Measurements from ENCODE around the gene DNAI1.

The DNAI1 gene

GRCh38 chr9:34546834-34547827 is 88.5 kb downstream of the DNAI1 start:
- peak; percentile 70 for DNase-seq

- no peak for DNase-seq
Observed at GRCh38 chr9:34547960-34548611, 89.5 kb downstream of the DNAI1 start.

GRCh38 chr9:34549407-34549732 is 90.8 kb downstream of the DNAI1 start:
- DNase-seq = no peak

- DNase-seq = no peak
Observed at GRCh38 chr9:34550016-34550680, 91.5 kb downstream of the DNAI1 start.

- DNase-seq = no peak
Observed at GRCh38 chr9:34550681-34551270, 92.2 kb downstream of the DNAI1 start.

DNA sequence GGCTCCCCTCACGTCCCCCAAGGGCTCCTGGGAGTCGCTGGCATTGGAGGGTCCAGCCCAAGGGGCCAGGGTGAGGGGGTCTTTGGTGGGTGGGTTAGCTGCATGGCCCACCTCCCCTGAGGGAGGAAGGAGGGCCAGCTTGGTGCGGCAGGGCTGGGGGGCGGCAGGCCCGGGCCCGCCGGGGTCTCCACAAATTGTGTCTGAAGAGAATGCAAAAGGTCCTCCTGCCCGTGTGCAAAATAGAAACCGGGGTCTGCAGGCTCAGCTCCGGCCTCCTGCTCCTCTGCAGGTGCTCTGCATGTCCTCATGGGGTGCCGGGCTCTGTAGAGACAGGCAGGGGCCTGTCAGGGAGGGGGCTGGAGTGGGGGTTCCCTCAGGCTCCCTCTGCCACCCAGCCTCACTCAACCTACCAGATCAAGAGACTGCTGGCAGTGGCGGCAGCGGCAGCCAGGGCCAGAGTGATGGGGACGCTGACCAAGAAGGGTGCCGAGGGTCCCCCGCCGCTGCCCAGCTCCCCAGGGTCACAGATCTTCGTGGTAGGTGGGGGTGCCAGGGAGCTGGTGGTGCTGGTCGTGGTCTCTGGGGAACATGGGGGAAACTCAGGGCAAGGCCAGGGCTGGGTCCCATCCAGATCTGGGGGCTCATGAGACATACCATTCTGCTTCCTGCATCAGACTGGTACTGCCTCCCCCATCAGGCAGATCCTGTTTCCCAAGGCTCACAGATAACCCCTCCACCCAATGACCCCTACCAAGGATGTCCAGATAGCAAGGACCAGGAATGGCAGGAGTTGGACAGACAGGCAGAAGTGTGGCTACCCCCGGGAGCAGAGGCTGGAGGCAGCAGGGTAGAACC is 93.4 kb downstream of the DNAI1 start:
- DNase-seq = no peak

GRCh38 chr9:34552606-34552981 is 94.0 kb downstream of the DNAI1 start:
- no peak for DNase-seq

DNA sequence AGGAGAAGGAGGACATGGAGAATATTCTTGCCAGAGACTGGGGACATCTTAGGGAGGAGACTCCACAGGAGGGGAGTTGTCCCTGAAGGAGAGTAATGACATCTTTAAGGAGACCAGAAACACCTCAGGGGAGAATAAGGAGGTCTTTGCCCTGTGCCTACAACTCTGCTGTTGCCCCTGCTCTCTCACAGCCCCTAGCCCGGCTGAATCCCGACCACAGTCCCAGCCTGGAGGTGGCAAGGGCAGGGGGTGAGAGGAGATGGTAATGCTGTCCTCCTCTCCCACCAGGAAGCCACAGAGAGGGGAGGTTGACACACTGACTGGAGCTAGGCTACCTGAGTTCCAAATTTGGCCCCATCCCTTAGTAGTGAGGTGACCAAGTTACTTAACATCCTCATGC is 94.4 kb downstream of the DNAI1 start:
- no peak for DNase-seq

GRCh38 chr9:34553511-34554021 is 95.0 kb downstream of the DNAI1 start:
- no peak for DNase-seq

DNA sequence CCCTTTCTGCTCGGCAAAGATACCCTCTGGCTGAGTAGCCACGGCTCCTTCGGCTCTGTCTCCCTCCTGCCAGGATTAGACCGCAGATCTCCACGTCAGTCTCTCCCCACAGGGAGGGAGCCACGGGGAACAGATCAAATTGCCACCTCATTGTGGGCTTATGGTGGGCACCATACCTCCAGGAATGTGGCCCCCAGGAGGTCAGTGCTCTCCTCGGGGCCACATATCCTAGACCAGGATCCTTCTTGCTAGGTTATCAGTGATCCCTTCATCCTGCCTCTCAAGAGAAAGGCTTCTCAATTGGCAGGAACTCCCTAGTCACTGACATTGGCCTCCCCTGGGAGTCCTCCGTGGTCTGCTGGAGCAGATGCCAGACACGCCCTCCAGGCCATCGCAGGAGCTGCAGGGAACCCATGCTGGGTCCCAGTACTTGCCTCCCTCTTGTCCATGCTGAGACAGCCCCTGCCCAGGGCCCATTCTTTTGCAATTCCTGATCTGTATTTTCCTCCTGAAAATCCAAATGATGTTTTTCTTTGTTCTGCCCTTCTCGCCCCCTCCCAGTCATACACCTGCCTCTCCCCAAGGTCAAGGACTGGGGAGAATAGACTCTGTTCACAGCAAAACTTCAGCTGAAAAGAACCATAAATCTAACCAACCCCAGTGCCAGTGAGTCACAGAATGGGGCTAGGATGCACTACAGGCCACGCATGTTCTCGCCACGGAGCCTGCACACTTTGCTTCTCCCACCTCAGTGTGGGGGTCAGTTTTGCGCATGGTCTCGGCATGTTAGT is 95.8 kb downstream of the DNAI1 start:
- no peak for DNase-seq

DNA sequence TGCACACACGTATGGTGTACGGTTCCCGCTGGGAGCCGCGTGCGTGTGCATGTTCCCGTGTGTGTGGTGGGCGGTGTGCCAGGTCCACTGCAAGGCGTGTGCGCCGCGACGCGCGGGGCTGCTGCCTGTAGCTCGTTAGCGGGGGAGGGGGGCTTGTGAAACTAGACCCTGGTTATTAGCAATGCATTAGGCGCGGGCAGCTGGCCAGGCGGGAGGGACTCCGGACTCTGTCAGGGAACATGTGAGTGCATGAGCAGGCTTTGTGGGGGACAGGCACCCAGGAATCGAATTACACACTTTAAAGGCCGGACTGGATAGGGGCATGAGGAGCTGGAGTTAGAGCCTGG is 96.4 kb downstream of the DNAI1 start:
- no peak for DNase-seq

DNA sequence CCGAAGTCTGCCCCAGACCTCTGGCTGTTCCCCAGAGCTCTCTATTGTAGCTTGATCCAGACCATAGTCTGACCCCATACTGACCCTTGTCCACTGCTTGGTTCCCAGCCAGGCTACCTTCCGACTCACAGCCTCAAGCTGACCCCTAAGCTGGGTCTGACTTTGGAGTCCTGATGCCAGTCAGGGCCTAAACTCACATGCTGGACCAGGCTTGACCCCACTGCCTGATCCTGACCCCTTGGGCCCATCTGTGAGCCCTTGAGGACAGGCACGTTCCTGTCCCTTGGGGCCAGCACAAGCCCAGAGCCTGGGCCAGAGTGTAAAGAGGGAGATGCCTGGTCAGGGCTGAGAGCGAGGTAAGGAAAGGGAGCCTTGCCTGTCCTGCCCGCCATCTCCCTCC is 96.9 kb downstream of the DNAI1 start:
- DNase-seq = no peak

DNA sequence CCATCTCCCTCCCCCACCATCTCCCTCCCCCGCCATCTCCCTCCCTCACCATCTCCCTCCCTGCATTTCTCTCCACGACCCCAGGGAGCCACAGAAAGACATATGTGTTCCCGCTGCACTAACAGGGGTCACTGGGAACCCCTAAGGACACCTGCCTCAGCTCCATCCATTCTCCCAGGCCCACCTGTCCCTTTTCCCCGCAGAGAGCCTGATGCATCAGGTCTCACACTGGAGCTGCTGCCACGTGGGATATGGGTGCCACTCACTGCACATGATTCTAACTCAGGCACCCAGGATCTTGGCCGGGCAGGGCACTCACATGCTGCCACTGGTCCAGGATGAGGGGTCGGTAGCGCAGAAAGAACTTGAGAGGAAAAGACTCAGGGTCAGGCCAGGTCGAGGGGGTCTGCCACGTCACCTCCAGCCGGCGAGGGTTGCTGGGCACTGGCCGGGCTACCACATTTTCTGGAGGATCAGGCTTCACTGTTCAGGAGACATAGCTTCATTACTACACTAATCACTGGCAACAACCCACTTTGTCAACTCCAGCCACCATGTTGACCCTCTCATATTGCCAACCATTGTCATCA is 97.4 kb downstream of the DNAI1 start:
- no peak for DNase-seq

DNA sequence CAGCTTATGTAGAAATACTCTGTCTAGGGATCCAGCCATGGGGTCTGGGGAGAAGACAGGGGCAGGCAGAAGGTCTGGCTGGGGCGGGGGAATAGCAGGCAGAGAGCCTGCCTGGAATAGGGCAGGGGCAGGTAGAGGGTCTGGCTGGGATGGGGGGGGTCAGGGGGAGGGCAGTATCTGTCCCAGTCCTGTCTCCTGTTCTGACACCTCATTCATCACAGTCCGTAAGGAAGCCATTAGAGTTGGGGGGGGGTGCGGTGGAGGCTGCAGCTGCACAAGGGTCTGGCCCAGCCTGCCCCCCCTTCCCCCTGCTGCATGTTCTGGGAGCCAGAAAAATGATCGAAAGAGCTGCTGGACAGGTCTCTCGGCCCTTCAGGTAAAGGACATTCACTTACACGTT is 98.3 kb downstream of the DNAI1 start:
- DNase-seq = no peak

DNA sequence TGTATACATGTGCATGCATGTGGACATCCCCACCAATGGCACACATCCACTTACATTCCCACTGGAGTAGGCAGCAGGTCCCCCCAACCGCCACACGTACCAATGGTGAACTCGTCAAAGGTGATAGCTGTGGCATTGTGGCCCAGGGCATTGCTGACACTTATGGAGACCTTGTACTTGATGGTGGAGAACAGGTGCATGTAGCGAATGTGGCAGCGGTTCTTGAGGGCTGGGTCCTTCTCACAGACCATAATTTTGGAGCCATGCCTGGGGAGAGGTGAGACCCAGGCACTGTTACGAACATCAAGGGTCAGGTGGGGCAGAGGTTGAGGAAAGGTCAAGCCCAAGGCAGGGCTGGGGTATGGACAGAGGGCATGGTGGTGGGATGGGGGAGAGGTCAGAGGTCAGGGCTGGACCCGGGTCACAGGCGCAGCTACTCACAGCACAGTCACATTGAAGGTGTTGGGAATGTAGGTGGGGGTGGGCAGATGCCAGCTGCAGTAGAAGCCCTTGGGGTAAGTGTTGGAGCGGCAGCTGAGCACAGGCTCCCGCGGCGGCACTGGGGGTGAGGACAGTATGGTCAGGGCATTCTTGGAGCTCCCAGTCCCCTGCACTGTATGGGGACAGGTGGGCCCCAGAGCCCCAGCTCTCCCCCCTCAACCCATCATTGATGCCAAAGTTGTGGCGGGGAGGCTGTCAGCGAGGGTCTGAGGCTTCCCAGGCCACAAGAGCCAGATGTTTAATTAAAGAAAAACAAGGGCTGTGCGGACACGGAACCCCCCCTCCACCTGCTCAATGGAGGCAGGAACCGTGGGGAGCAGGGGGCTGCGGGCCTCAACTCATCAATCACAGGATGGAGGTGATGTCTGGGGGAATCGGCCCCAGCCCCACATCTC is 99.1 kb downstream of the DNAI1 start:
- no peak for DNase-seq

GRCh38 chr9:34558364-34558763 is 99.8 kb downstream of the DNAI1 start:
- no peak for DNase-seq

DNA sequence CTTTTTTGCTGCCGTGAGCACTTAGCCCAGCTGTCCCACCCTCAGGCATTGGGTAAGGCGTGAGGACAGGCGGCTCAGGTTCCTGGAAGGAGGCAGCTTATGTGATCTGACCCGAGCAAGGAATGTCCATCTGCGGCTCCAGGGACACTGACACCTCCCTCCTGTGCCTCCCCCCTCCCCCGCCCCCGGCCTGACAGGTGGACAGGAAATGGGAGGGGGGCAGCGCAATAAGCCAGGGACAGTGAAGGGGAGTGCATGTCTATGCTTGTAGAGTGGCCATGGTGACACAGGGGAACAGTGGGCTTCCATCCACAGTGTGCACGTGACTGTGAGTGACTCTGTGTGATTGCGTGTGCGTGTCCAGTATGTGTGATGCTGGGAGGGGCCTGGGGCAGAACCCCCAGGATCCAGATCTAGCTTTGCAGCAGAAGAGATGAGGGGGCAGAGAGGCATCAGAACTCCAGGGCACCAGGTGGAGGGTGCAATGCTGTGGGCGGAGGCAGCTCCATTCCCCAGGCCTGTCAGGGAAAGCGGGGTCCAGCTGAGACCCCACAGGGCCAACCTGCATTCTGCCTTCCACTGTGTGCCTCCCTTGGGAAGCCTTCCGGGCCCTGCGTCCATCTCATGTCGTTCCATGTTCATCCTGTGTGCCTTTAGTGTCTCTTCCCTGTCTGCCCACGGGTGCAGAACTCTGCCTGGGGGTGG is 100.5 kb downstream of the DNAI1 start:
- DNase-seq = no peak

DNA sequence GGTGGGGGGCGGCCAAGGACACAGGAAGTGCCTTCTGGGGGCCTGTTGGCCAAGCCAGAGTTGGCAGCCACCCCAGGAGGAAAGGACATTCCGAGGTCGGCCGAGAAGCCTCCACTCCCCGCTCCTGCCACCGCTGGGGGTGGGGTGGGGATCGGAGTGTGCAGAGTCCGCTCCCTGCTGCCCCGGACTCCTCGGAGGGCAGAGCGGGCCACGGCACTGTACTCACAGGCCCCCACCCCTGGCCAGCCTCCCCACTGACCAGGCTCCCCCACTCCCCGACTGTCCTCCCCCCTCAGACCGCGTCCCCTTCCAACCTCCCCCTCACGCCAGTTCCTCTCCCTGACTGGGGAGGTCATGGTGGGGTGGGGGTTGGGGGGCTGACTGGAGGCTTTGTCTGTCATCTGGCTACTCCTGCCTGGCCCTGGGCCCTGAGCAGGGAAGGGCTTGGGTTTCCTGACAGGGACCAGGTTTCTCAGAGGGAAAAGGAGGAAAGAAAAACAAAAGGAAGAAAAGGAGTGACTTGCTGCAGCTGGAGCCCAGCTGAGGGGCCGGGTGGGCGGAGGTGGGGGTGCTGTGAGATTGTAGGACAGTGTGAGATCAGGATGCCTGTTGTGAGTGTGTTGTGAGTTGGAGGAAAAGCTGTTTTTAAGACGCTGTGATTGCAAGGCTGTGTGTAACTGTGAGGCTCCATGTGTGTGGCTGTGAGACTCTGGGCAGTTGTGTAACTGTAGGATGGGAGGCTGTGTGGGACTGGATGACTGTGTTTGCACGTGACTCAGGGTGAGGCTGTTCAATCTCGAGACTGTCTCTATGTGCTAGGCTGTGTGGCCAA is 101.2 kb downstream of the DNAI1 start:
- no peak for DNase-seq

Data from NCI-H2029 treated with DMSO at 0.1 percent for 48 hours (cell line).